PFSK-1 (cell line): ENCODE results near the gene ZNF786.
A peak's percentile ranks its signal among the peaks of the same experiment; 100 is the strongest.

Experiments used
- FOXP2 ChIP-seq: optimal IDR thresholded peaks from 2 replicates; pipeline ENCODE3; 2011; ENCODE audit warnings: borderline replicate concordance, control low read depth, inconsistent platforms; ENCODE audit not compliant: insufficient read depth; ENCODE audit errors: extremely low read length, extremely low read depth
- POLR2AphosphoS5 ChIP-seq: IDR thresholded peaks from 2 replicates; pipeline ENCODE4 v1.6.1; 2012; ENCODE audit warnings: low read depth, mild to moderate bottlenecking, control low read depth, low read length, moderate library complexity
- SIN3A ChIP-seq: IDR thresholded peaks from 2 replicates; pipeline ENCODE4 v1.6.1; 2012; ENCODE audit warnings: mild to moderate bottlenecking, low read length, moderate library complexity, borderline replicate concordance; ENCODE audit not compliant: insufficient read depth
- TAF1 ChIP-seq: IDR thresholded peaks from 2 replicates; pipeline ENCODE4 v1.6.1; 2012; ENCODE audit warnings: low read length, control low read depth, borderline replicate concordance; ENCODE audit not compliant: insufficient read depth
- TF ChIP-seq, protein P1 (sequence below), 2 experiments: IDR thresholded peaks; 2 replicates each; pipeline versions ENCODE4 v1.6.1 to v1.8.0; 2011 to 2012; ENCODE audit warnings: low read depth in 2 of 2, low read length in 2 of 2, control low read depth in 1 of 2, inconsistent platforms in 1 of 2, mild to moderate bottlenecking in 1 of 2, moderate library complexity in 1 of 2; ENCODE audit not compliant: insufficient read depth in 1 of 2

ZNF786 gene

DNA sequence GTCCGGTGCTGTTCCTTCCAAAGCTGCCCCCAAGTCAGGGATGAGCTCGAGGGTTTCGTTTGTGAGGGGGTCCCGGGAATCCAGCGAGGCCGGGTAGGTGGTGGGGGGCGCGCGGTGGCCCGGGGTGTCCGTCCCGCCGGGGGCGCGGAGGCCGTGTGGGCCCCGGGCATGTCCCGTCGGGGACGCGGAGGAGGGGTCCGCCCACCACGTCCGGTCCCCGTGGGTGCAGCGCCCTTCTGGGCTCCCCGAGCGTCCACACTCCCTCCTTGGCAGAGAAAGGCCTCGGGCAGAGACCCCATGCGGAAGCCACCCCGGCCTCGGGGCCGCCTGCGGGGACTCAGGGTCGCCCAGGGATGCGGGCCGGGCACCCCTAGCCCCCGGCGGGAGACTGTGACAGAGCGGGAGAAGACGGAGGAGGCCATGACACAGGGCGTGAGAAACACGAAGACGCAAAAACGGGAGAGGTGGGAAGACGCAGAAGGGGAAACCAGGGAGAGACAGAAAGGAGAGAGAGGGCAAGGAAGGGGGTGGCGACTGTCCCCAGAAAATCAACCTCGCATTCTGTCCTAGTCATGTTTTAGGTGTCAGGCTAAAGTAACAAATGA is 36.2 kb upstream of the ZNF786 start:
- TF ChIP-seq TAF1 = no peak
- no peak for TF ChIP-seq FOXP2
- TF ChIP-seq POLR2AphosphoS5 = no peak
- TF ChIP-seq, protein P1, sequence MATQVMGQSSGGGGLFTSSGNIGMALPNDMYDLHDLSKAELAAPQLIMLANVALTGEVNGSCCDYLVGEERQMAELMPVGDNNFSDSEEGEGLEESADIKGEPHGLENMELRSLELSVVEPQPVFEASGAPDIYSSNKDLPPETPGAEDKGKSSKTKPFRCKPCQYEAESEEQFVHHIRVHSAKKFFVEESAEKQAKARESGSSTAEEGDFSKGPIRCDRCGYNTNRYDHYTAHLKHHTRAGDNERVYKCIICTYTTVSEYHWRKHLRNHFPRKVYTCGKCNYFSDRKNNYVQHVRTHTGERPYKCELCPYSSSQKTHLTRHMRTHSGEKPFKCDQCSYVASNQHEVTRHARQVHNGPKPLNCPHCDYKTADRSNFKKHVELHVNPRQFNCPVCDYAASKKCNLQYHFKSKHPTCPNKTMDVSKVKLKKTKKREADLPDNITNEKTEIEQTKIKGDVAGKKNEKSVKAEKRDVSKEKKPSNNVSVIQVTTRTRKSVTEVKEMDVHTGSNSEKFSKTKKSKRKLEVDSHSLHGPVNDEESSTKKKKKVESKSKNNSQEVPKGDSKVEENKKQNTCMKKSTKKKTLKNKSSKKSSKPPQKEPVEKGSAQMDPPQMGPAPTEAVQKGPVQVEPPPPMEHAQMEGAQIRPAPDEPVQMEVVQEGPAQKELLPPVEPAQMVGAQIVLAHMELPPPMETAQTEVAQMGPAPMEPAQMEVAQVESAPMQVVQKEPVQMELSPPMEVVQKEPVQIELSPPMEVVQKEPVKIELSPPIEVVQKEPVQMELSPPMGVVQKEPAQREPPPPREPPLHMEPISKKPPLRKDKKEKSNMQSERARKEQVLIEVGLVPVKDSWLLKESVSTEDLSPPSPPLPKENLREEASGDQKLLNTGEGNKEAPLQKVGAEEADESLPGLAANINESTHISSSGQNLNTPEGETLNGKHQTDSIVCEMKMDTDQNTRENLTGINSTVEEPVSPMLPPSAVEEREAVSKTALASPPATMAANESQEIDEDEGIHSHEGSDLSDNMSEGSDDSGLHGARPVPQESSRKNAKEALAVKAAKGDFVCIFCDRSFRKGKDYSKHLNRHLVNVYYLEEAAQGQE (IDR thresholded peaks at IDR 0.05; ENCODE audit: insufficient read depth in 1 of 2, low read depth in 2 of 2, low read length in 2 of 2) = no peak; a peak in 1 of 4 replicates
- no peak for TF ChIP-seq SIN3A

- peak; percentile 87; the same call in 1 of the 2 replicates for TF ChIP-seq TAF1
- TF ChIP-seq FOXP2 = peak; percentile 86
- peak; percentile 95 for TF ChIP-seq POLR2AphosphoS5
- TF ChIP-seq SIN3A = no peak
- TF ChIP-seq, protein P1 (IDR thresholded peaks at IDR 0.05; ENCODE audit: insufficient read depth in 1 of 2, low read depth in 2 of 2, low read length in 2 of 2) = no peak; a peak in 1 of 4 replicates
These were observed 35.5 kb upstream of the ZNF786 start, which contains the start of gene ZNF425 for GRCh38 chr7:149125863-149126661. ZNF425 (minus strand) TSS chr7:149126324; CDS start chr7:149126213, 111 bp downstream.

- no peak for TF ChIP-seq SIN3A
- no peak for TF ChIP-seq TAF1
- no peak for TF ChIP-seq FOXP2
- no peak for TF ChIP-seq POLR2AphosphoS5
- TF ChIP-seq, protein P1 (IDR thresholded peaks at IDR 0.05; ENCODE audit: insufficient read depth in 1 of 2, low read depth in 2 of 2, low read length in 2 of 2) = no peak
These were observed 34.8 kb upstream of the ZNF786 start for GRCh38 chr7:149125189-149125862.

GRCh38 chr7:149109969-149110368 is 19.5 kb upstream of the ZNF786 start:
- TF ChIP-seq TAF1 (no peak), FOXP2 (no peak), SIN3A (no peak), POLR2AphosphoS5 (no peak)
- TF ChIP-seq, protein P1 (IDR thresholded peaks at IDR 0.05; ENCODE audit: insufficient read depth in 1 of 2, low read depth in 2 of 2, low read length in 2 of 2) = no peak
